ENCODE data around the gene B3GNT4.
"Not testable (repeated sequence)": the region's sequence is repeated elsewhere in the genome, so short reads cannot be mapped to it uniquely, and the experiment has no call there.

B3GNT4 gene

GRCh38 chr12:122207391-122207790 is 3.9 kb downstream of the B3GNT4 start:
- no peak for DNase-seq (ENCODE audit: extremely low read depth in 1 of 2, low read depth in 1 of 2)

DNA sequence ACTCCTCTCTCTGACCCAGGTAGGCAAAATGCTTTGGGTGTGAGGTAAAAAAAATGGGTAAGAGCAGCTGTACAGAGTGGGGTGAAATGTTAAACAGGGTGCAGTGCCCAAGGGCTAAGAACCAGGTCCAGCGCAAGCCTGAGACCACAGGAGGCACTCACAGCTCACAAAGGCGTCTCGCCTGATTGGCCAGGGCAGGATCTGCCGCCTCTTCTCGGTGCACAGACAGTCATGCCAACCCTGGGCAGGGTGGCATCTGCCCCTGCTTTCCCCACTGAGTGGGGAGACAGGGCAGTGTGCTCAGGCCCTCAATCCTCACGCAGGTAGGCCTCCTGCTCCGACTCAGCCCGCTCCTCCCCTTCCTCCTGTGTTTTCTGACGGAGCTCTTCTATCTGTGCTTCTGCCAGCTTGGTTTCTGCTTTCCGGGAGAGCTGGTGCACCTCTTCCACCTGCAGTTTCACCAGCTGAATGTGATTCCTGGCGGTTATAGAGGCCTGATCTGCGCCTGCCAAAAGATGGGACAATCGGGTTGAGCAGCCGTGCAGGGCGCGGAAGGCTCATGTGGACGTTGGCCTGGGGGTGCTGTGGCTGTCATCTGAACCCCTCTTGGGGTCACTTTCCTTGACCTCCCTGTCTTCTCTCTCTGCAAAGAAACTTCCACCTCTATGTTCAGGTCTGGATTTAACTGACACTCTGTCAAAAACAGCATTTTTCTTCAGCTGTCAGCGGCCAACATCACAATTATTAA is 4.7 kb downstream of the B3GNT4 start:
- no peak for DNase-seq (ENCODE audit: extremely low read depth in 1 of 2, low read depth in 1 of 2)

GRCh38 chr12:122215771-122216170 is 12.3 kb downstream of the B3GNT4 start:
- DNase-seq (ENCODE audit: extremely low read depth in 1 of 2, low read depth in 1 of 2) = no peak

- DNase-seq (ENCODE audit: extremely low read depth in 1 of 2, low read depth in 1 of 2) = no peak
Observed at GRCh38 chr12:122216445-122216844, 12.9 kb downstream of the B3GNT4 start.

DNA sequence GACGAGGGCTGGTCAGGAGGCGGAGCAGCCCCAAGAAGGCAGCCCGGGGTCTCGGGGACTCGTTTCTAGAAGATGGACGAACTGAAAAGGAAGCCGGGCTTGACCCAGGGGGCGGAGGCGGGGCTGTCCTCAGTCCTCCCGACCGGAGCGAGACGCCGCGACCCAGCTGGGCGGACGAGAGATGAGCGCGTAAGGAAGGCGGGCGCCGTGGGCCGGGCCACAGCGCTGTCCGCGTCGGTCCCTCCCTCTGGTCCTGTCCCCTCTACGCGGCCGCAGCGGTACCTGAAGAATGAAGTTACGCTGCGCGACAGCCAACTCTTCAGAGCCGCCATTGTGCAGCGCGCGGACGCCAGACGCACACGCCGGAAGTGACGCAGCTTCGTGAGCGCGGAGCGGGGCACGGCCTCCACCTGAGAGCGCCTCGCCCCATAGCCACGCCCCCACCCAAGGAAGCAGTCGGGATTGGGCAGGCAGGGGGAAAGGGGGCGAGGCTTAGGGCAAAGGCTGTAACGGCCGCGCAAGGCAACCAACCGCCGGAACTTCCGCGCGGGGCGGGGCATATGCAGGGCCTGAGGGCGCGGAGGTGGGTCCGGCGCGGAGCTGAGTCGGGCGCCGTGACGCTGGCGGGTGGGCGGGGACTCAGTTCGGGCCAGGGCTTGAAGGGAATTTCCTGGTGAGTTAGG is 22.3 kb downstream of the B3GNT4 start, which contains the start of gene DIABLO:
DIABLO (minus strand) TSS at position 370 of the 683 bp plus-strand sequence; CDS start at position 332, 38 bp downstream.
- peak; percentile 100 for DNase-seq (ENCODE audit: extremely low read depth in 1 of 2, low read depth in 1 of 2)

- DNase-seq (ENCODE audit: extremely low read depth in 1 of 2, low read depth in 1 of 2) = no peak
Observed at GRCh38 chr12:122226366-122227125, 23.0 kb downstream of the B3GNT4 start.

GRCh38 chr12:122227341-122227740 is 23.8 kb downstream of the B3GNT4 start:
- peak in 1 of 2 donors; percentile 49 for DNase-seq (ENCODE audit: extremely low read depth in 1 of 2, low read depth in 1 of 2)

DNA sequence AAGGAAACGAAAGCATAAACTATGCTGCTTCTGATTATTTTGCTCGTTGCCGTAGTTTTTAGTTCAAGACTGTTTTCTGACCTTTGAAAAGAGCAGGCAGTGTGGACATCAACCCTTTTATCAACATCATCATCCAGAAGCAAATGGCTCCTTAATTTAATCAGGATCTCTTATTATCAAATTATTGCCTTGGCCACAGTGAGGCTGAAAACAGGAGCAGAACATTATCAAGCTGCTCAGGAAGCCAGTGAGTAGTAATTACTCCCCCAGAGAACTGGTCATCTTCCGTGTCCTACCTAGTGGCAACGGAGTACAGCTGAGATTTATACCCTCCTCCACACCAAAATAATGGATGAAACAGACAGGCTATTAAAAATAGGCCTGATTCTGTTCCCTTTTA is 24.6 kb downstream of the B3GNT4 start:
- DNase-seq (ENCODE audit: extremely low read depth in 1 of 2, low read depth in 1 of 2) = no peak

- no peak for DNase-seq (ENCODE audit: extremely low read depth in 1 of 2, low read depth in 1 of 2)
Observed at GRCh38 chr12:122230798-122231197, 27.3 kb downstream of the B3GNT4 start.

DNA sequence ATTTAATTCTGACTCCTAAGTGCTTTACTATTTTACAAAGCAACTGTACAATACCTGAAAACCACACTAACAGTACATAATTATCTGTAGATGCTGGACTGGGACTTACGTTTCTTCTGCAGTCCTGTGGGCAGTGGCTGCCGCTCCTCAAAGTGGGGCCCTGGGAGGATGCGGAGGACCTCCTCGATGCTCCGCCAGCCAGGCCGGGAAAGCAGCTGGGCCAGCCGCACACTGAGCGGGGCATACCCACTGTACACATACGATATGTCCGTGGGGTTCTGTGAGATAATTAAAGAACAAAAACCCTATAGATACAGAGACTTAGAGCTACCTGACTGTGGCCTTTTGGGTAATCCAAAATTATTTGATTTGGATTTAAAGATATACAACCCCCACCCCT is 29.2 kb downstream of the B3GNT4 start:
- DNase-seq (ENCODE audit: extremely low read depth in 1 of 2, low read depth in 1 of 2) = no peak

GRCh38 chr12:122235741-122236140 is 32.2 kb downstream of the B3GNT4 start:
- no peak for DNase-seq (ENCODE audit: extremely low read depth in 1 of 2, low read depth in 1 of 2)

DNA sequence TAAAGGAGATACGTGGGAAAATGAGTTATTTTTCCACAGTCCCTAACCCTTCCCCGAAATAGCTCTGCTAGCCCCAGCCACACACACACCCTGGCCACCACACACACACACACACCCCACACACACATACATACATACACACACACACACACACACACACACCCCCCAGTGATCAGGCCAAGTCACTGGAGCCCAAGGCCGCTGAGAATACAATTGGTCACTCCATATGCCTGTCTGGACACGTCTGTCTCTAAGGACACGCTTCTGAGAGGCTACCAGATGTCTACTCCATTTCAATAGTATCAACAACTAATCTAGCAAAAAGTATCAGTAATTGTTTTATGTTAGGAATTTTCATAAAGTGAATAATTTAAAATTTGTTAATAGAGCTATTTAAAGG is 35.4 kb downstream of the B3GNT4 start:
- no peak for DNase-seq (ENCODE audit: extremely low read depth in 1 of 2, low read depth in 1 of 2)

- DNase-seq (ENCODE audit: extremely low read depth in 1 of 2, low read depth in 1 of 2) = no peak
Observed at GRCh38 chr12:122243965-122244364, 40.5 kb downstream of the B3GNT4 start.

DNA sequence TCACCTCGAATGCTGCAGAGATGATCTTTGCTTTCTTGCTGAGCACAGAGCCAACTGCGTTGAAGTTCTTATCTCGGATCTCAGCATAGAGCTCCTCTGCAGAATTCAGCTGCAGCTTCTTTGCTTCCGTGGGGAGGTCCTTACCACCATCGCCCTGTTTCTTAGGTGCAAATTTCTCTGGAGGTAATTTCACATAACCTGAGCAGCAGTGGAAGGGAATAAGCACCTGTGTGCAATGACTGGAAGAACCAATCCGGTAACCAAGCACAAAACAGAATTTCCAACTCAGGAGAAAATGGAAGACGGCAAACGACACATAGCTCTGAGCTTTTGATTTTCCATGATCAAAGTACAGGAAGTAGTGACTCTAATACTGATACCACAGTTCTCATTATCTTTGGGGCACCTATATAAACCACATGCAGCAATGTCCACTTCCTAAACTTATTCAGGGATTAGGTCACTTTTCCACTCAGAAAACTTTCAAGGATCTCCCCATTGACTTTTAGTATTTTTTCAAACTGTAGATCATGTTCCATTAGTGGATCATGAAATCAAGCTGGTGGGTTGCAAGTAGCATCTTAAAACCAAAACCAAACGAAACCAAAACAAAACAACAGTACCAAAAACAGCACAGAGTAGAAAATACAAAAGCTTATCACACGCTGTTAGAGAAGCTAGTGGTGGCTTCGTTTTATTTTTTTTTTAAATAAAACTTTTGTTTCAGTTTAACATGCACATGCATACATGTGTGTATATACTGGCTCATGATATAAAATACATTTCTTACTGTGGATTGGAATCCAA is 41.3 kb downstream of the B3GNT4 start:
- DNase-seq (ENCODE audit: extremely low read depth in 1 of 2, low read depth in 1 of 2) = no peak

DNA sequence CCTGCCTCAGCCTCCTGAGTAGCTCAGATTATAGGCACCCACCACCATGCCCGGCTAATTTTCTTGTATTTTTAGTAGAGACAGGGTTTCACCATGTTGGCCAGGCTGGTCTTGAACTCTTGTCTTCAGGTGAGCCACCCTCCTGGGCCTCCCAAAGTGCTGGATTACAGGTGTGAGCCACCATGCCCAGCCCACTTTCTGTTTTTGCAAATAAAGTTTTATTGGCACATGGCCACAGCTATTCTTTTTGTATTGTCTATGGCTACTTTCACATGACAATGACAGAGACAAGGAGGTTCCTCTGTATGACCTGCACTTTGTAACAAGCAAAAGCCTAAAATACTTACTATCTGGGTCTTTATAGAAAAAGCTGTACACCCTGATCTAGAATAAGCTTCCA is 42.0 kb downstream of the B3GNT4 start:
- DNase-seq (ENCODE audit: extremely low read depth in 1 of 2, low read depth in 1 of 2) = no peak

GRCh38 chr12:122250047-122250446 is 46.5 kb downstream of the B3GNT4 start:
- no peak for DNase-seq (ENCODE audit: extremely low read depth in 1 of 2, low read depth in 1 of 2)

DNA sequence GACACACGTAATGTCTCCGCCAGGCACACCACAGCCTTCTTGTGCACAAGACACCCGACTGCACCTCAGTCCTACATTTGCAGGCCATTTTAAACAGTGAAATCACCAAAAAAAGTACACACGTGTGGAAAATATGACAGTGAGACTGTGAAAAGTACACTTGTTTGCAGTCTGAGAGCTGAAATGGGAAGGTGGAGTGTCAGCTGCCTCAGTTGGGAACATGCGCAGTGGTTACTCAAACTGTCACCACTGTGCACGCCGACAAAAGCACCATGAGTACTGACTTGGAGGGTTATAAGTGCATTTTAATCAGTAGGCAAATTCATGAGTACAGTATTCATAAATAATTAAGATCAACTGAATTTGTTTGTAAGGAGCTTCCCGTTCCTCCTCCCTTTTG is 47.0 kb downstream of the B3GNT4 start:
- DNase-seq (ENCODE audit: extremely low read depth in 1 of 2, low read depth in 1 of 2) = no peak

DNA sequence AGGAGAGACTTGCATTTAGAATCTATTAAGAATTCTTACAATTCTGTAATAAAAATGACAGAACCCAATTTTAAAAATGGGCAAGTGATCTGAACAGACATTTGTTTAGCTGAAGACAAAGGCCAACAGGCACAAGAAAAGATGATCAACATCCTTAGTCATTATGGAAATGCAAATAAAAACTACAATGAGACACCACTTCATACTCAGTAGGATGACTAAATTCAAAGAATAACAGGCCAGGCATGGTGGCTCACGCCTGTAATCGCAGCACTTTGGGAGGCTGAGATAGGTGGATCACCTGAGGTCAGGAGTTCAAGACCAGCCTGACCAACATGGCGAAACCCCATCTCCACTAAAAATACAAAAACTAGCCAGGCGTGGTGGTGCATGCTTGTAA is 55.0 kb downstream of the B3GNT4 start:
- not testable (repeated sequence) for DNase-seq (ENCODE audit: extremely low read depth in 1 of 2, low read depth in 1 of 2)
